GM21367 (cell line): Measurements from ENCODE around the gene ACOXL.

Source experiments
- ATAC-seq: cut with Tn5 transposase; IDR thresholded peaks from one replicate; pipeline ENCODE4 v1.9.1; 2021; ENCODE audit not compliant: unreplicated experiment

Gene ACOXL

DNA sequence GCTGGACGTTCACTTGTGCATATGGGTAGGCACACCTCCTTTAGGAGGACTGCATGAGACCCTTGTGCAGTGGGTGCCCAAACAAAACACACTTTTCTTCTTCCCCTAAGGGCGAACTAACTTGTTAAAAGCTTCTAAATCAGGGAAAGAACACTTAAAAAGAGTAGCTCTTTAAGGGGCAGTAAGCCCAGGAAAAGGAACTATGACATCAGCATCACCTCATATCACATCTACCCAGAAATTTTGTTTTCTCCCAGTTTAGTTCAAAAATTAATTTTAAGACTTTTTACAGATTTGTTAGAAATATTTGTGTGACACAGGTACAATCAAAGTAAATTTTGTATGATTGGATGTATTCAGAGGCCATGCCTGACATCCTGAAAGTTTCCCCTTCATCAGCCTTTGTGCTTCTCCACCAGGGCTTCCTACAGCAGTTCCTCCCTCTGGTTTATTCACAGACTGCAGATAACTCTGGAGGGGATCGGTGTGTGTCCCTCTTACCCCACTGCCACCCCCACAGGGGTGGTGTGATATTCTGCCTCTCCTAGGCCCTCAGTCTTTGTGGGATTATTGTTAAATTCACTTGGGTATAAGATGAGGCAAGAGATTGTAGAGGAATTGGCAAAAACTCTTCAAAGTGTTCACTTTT is 416.0 kb downstream of the ACOXL start:
- ATAC-seq, result no peak

DNA sequence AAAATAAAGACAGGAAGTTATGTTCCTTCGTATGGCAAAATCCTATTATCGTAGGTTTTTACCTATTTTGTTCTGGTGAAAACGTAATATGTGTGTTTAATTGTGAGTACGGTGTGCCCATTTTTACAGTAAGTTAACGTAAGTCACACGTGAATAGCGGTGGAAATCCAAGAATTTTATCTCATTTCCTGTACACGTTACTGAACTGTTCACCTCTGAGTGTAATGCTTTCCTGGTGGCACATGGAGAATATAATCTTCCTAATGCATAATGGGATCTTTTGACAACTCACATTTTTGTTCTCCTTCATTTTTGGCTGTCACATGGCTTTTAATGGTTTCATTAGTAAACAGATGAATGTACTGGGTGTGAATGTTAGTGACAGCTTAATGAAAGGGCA is 416.6 kb downstream of the ACOXL start:
- no peak for ATAC-seq

DNA sequence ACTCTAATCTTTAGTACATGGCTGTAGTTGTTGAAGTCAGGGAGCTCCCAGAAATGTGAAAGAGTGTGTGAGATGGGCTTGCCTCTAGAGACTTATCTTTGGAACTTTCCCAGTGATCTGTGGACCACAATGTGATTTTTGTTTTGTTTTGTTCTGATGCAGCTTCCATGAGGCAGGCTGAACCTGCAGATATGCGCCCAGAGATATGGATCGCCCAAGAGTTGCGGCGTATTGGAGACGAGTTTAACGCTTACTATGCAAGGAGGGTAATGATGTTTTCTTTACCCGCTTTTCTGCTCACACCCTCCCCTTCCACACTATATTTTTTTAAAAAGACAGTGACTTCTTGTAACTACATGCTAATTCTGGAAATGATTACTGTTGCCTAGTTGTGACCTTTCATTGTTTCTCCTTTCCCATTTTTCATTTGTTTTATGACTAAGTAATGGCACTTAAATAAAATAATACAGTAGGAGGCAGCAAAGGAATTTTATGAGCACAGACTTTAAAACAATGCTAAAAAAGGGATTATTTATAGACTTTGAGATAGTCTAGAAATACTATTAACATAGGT is 417.6 kb downstream of the ACOXL start:
- no peak for ATAC-seq

DNA sequence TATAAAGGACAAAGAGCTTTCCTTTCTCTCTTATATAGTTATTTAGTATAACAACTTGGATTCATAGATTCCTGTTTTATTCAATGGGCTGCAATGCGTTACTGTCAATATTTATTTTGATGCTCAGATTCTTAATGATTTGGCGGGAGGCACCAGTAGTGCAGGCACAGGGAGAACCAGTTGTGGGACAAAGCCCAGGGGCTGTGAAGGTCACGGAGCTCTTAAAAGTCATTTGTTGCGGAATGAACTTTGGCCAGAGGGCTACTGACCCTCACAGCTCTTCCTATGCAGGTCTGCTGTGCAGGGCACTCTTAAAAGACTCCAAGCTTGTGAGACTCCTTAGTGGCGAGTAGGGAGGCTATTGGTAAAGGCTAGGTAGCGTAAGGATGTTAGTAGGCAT is 422.4 kb downstream of the ACOXL start:
- no peak for ATAC-seq

DNA sequence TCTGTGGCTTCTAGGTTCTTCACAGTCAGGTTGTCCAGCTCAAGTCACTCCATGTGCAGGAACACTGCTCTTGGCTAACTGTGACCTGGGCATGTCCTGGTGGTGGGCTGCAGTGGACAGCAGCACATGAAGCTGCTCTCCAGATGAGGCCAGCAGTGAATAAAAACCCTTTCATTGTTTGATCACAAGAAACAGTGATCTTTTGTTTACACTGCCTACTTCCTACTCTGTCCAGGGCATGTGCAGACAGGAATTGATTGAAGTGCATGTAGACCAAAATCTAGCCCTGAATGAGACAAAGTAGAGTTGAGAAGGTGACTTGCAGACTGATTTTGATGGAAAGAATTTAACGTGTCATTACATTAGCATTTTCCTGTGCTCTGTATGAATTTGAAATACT is 423.2 kb downstream of the ACOXL start:
- no peak for ATAC-seq

DNA sequence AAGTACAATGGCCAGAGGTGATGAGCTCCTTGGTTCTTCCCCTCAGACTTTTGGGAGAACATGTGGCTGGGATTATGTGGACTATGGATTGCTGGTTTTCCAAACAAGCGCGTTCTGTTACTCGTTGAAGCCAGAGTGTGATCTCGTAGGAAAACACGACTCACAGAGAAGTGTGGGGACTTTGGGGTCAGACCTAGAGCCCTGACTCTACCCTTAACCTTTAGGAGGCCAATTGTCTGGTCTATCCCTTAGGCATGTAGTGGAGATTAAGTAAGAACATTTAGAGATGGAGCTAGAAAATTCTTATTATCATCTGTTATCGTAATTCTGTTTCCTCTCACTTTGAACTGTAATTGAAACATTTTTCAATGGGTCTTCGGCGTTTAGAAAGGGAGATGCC is 424.2 kb downstream of the ACOXL start:
- no peak for ATAC-seq

DNA sequence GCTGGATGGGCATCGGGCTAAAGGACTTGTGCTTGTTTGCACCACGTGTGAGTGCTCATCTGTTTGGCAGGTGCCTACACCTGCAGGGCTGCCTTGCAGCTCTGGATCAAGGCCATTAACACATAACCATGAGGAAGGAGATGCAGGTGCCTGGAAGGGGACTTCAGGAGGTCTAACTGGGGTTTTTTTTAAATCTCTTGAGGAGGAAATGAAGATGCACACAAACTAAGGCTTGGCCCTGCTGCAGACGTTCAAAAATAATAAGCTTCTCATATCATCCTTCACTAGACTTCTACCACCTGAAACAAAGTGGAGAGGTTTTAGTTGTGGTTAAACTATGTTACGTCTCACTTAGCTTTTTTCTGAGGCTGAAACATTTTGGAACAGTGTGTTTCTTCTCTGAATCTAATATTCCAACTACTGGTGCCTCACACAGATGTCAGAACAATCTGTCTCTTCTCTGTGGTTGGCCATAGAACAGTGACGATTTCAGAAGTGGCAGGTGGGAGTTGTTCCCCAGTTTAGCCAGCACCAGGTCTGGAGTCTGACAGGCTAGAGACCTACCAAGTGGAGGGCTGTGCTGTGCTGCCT is 424.8 kb downstream of the ACOXL start:
- peak; percentile 56 for ATAC-seq

DNA sequence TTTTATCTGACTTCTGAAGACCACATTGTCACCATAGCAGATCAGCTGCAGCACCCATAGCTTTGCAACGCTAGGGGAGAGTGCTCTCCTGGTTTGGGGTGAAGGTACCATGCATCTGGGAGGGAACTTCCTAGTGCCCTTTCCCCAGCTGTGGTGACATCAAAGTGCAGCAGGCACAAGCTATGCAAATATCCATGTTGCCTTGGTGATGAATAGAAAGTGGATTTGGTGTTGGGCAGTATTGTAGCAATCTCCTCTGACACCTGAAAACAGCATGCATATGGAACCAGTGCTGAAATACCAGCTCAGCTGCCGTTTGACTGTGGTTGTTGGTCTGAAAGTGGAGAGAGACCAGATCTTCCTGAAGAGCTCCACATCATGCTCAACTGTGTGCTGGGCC is 425.4 kb downstream of the ACOXL start:
- ATAC-seq, result peak; percentile 47

DNA sequence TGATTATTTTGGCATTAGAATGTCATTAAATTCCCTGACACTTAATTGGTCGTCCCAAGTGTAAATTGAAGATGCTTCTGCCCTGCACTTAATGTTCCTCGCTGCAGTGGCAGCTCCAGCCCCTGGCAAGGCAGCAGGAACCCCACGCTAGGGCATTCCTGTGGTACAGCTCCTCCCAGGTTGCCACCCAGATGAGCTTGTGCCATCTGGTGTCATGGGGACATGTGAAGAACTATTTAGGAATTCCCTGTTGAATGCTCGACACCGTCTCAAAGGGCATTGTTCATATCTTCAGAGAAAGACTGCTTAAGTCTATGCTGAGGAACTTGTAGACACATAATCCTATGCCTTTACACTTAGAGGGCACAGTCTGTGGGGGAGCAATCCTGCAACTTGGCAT is 427.3 kb downstream of the ACOXL start:
- no peak for ATAC-seq

DNA sequence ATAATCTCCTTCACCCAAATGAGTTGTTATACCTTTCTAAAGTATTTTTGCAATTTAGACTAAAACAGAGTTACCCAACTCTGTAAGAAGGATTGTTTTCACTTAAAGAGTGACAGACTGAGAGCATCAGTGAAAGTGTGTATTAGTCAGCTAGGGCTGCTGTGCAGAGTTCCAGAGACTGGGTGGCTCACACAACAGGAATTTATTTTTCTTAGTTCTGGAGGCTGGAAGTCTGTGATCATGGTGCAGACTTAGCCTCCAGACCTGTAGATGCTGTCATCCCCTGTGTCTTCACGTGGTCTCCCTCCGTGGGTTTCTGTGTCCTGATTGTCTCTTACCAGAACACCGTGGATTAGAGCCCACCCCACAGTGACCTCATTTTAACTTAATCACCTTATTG is 428.4 kb downstream of the ACOXL start:
- no peak for ATAC-seq

DNA sequence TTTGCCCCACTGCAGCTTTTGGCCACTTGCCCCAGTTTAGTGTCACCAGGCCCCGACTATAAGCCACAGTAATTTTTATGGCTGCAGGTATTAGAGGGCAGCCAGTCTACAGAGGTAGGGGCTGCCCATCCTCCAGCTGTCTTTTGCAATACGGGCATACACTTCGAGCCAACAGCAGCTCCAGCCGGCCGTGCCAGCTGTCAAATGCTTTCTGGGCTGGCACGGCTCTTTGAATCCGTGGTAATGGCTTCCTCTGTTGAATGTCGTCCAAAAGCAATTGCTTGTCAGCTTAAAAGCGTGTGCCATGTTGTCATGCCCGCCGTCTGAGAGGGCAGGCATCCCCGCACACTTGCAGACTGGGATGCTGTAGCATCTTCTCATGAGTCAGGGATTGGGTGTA is 429.6 kb downstream of the ACOXL start:
- no peak for ATAC-seq

DNA sequence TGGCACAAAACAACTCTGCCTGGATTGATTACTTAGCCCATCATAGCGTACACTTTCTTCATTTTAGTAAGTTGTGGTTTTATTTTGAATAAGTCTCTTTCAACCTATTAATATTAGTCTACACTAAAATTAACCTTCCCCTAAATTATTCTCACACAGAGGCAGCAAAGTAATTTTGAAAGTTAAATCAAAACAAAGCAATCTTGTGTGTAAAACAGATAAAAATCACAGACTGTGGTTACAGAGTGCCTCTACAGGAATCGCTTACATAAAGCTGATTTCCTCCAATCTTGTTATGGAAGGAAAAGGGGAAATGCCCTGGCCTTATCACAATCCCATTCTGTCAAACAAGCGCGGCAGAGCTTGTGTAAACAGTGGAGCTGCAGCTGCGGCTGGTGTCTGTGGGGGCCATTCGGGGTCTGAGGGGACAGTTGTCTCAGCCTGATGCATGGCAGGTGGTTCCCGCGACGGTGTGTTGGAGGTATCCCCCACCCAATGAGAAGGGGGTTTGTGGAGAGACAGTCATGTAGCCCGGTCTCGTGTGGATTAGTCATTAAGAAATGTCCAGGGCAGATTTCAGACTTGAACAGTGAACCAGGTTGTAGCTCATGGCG is 430.5 kb downstream of the ACOXL start:
- no peak for ATAC-seq

DNA sequence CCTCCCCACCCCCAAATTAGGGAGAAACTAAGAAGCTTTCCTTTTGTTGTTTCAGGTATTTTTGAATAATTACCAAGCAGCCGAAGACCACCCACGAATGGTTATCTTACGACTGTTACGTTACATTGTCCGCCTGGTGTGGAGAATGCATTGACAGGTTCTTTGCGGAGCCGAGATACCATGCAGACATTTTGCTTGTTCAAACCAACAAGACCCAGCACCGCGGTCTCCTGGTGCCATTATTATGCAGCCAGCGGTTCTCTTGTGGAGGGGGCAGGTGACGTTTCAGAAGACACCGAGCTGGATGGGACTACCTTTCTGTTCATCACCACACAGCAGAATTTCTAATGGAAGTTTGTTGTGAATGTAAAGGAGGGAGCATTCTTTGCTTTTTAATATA is 431.7 kb downstream of the ACOXL start:
- ATAC-seq, result no peak

DNA sequence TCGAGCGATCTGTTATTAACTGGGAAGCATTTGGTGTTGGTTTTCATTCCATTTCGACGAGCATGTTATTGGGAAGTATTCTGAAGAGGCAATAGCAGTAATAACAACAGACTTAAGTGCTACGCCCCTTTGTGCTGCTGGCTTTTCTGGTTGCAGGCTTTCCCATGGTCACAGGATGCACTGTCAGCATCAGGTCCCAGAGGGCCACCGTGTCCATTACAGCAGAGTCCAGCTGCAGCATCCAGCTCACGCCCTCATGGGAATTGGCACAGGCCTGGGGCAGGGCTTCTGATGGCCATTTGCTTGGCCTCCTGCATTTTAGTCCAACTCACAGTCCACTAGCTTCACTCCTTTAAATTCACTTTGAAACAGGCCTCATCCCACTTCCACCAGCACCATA is 432.7 kb downstream of the ACOXL start:
- no peak for ATAC-seq

DNA sequence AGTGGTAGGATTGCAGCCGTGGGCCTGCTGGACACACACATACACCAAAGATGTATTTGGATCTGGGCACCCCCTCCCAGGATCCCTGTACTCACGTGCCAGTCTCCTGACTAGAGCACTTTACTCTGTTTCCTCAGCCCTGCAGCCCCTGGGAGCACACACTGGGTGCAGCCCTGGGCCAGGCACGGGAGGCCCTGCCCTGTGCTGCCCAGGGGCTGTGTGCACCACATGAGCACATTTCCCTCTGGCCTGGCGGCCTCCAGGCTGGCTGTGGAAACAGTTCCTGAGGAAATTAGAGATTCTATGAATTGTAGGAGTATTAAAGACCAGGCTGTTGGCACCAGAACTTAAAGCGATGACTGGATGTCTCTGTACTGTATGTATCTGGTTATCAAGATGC is 433.7 kb downstream of the ACOXL start:
- ATAC-seq, result no peak

DNA sequence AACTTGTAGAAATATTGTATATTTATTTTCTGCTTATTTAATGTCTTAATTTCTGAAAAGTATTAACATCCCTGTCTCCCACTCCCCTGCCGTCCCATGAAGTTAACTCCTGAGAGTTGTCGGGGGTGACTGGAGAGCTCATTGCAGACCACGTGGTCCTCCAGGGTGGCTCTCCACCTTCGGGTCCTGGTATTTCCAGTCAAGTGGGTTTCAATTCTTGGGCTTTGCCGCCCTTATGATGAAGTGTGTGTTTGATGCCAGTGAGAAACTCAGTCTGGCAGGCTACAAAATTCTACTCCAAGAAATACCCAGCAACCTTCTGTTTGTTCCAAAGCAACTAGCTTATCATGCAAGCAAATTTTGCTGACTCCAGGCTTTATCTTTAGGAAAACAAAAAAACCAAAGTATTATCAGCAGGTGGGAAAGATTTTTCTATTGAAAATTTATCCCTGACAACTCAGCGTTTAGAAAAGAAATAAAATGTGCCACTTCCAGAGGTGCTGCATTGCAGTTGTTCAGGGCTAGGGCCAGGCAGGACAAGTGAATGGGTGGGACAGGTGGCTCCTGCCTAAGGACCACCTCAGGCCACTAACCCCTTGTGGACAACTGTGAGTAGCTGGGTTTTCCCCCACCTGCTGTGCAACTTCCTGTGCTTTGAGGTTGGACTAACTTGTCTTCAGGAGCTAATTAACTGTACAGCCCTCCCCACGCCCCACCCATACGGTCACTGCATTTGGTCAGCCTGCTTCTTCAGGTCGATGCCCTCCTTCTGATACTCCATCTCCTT is 434.9 kb downstream of the ACOXL start:
- no peak for ATAC-seq

DNA sequence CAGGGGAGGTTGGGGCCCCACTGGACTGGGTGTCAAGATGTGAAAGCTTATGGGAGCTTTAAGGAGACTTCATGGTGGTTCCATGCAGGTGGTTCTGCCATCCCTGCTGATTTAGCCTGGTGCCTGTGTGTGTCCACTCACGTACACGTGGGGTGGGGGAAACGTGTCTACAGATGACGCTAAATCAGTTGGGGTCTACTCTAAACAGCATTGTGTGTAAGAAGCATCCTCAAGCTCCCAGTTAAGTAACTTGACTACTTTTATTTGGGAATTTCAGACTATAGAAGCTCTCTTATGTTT is 435.4 kb downstream of the ACOXL start:
- no peak for ATAC-seq
